Adrenal gland (tissue), 12 donors: ENCODE data around the gene IARS2. TPM values are rescaled to one million over a fixed set of nuclear protein-coding genes. Genes with fewer than 3 reads are reported as not detected.

Experiments
- DNase-seq, 7 donors: peaks; one replicate each; pipeline ENCODE4 v3.0.0-alpha.2; 2019 to 2020
- H3K27ac ChIP-seq, 5 donors: fragments of 200-600 bp; sonication (generic) in 4 of 5; 1 replicate in 3 of 5; 2 replicates in 2 of 5; pipeline versions ENCODE4 v1.5.1 to v1.8.0; 2016 to 2020; ENCODE audit warnings: mild to moderate bottlenecking in 1 of 5
- H3K27me3 ChIP-seq: fragments of 200-600 bp; 2 replicates; pipeline ENCODE4 v1.8.0; 2021
- H3K36me3 ChIP-seq, 2 donors: fragments of 200-600 bp; replicated peaks in 1 of 2; 1 replicate in 1 of 2; 2 replicates in 1 of 2; pipeline versions ENCODE4 v1.5.1 to v1.8.0; 2018 to 2022
- H3K4me1 ChIP-seq, 2 donors: fragments of 200-600 bp; replicated peaks in 1 of 2; 1 replicate in 1 of 2; 2 replicates in 1 of 2; pipeline versions ENCODE4 v1.5.1 to v1.8.0; 2018 to 2021
- H3K4me3 ChIP-seq, 4 donors: fragments of 200-600 bp; sonication (generic) in 3 of 4; one replicate each; pipeline ENCODE4 v1.5.1; 2016 to 2018
- H3K9me3 ChIP-seq, 3 donors: fragments of 200-600 bp; sonication (generic) in 1 of 3; replicated peaks in 1 of 3; 1 replicate in 2 of 3; 2 replicates in 1 of 3; pipeline versions ENCODE4 v1.5.1 to v1.8.0; 2016 to 2021
- CTCF ChIP-seq, 6 experiments: fragments of 450-650 bp in 4 of 6; fragments of 200-600 bp in 2 of 6; sonication (generic) in 1 of 6; IDR thresholded peaks; 1 replicate in 5 of 6; 2 replicates in 1 of 6; pipeline versions ENCODE4 v1.5.1 to v1.8.0; 2016 to 2021; ENCODE audit warnings: antibody characterized with exemption in 6 of 6, mild to moderate bottlenecking in 2 of 6, moderate library complexity in 1 of 6
- POLR2A ChIP-seq, 2 donors: fragments of 450-650 bp; IDR thresholded peaks; one replicate each; pipeline ENCODE4 v1.6.1; 2017; ENCODE audit warnings: antibody characterized with exemption in 2 of 2, mild to moderate bottlenecking in 2 of 2, moderate library complexity in 1 of 2
- WGBS, 4 donors: extraction: QIAGEN DNeasy Blood & Tissue Kit in 2 of 4; methylation state at CpG; one replicate each; pipeline versions ENCODE4 v1.1.5 to v1.1.7; 2013 to 2017; 5-methylcytosine and 5-hydroxymethylcytosine counted together
- intact Hi-C, 2 donors: fragments of 100-400 bp; cut with DNase I; formaldehyde crosslinking; loops; one replicate each; pipeline versions ENCODE4 v1.14.1 to v1.15.0; 2022 to 2023
- polyA plus RNA-seq, 3 donors: library from polyadenylated mRNA; stranded (reverse); fragments of 200-250 nt in 2 of 3; fragments of 350-450 nt in 1 of 3; fragmentation: Illumina TruSeq in 1 of 3; extraction: RNeasy Lipid Tissue Mini Kit (QIAGEN cat#74804) in 1 of 3; gene quantifications; one replicate each; pipeline ENCODE4 v1.2.3, GENCODE V29; 2013 to 2014
- total RNA-seq, 9 donors: library from RNA; depleted of rRNA in 4 of 9; stranded (reverse); fragments of >200 nt in 4 of 9; fragments of 120-200 nt in 1 of 9; fragmentation: NEBNext Ultra II Directional in 1 of 9; extraction: Animal tissue kit (Norgen Biotek cat#: 25700) in 1 of 9; gene quantifications; one replicate each; pipeline versions ENCODE4 v1.1.0 to v1.2.4, GENCODE V29; 2013 to 2023
- donor health status: healthy with polysubstance abuse.
- donor health status: Bipolar disorder and iron deficiency.
- donor health status: DM: yes; HTN: yes; CAD: no.
- donor health status: DM: no; HTN: no; CAD: no.
- donor health status: DM: no; HTN: no; CAD: no.
- donor health status: DM: yes; HTN: yes; CAD: no.

The IARS2 gene
- total and polyA plus RNA-seq, 12 donors = 11.8 to 133 (median 89.9) TPM

DNA sequence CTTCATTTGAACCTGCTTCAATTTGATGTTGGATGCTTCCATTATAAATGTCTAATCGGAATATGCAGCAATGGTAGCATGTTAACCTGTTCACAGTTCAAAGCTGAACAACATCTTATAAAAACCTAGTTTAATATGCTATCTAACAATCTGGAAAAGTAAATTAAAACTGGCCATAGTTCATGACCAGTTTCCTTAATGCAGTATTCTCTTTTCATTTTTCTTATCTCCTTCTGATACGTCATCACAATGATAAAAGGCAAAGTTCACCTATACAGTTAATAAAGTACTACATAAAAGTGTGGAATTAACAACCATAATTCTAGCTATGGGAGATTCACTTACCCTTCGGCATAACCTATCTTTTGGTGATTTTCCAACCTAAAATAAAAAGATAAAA lies 65.1 kb downstream of the IARS2 start:
- Histone ChIP-seq H3K4me3 (no peak overlapping the region), H3K36me3 (peaks cover 0 to 31% of the 10 kb centered on the region in 2 donors), H3K9me3 (no peaks in the 10 kb centered on the region), H3K4me1 (no peaks in the 10 kb centered on the region), H3K27me3 (no peaks in the 10 kb centered on the region), H3K27ac (no peak overlapping the region)
- no peak for DNase-seq
- WGBS, 4 donors = 95 to 98% (median 97%) methylated on average over 3 of the region's 3 CpGs
- intact Hi-C loops = loop anchor here in 1 of 2 donors (10.0 kb wide), 1 partner anchor 54 kb away; no protein-coding TSS in a partner anchor
- TF ChIP-seq POLR2A (IDR thresholded peaks at IDR 0.05) (no peak), CTCF (IDR thresholded peaks at IDR 0.05) (no peak)

DNA sequence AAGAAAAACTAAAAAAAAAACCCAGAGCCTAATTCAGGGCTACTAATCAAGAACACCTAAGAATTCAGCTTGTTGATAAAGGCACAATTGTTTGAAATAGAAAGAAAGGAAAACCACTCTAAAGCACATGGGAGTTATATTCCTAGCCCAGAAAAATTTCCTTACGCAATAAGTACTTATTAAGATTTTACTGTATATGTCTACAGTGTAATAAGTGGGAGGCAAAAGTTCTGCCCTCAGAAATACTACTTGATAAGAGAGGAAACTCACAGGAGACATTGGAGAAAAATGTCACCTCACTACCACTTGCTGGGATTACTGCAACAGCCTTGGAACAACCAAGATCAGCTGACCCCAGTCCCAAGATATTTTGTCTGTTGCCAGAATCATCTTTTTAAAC lies 66.1 kb downstream of the IARS2 start:
- intact Hi-C loops = no loop called here
- no peak for DNase-seq
- Histone ChIP-seq H3K36me3 (peaks cover 0 to 22% of the 10 kb centered on the region in 2 donors), H3K27me3 (no peaks in the 10 kb centered on the region), H3K4me1 (no peaks in the 10 kb centered on the region), H3K9me3 (no peaks in the 10 kb centered on the region), H3K27ac (no peak overlapping the region), H3K4me3 (no peak overlapping the region)
- WGBS, 4 donors = 95 to 96% (median 95%) methylated on average over 1 of the region's 1 CpG
- no peak for TF ChIP-seq CTCF (IDR thresholded peaks at IDR 0.05)
- TF ChIP-seq POLR2A (IDR thresholded peaks at IDR 0.05) = no peak

DNA sequence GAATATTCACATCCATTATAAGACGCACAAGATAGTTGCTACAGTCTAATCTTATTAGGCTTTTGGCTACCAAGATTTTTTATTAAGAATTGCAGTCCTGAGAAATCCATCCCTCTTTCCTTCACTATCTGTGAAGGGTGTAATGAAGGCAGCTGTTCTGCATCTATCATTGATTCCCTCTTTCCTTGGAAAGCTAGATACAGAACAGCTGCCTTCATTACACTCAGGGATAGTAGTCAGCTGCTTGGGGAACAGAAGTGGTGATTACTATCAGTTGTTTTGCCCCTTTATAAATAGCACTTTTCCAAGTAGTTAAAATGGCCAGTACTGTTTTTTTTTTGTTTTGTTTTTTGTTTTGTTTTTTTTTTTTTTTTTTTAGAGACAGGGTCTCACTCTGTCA lies 70.2 kb downstream of the IARS2 start:
- H3K27me3 ChIP-seq = no peaks in the 10 kb centered on the region
- no peak for TF ChIP-seq POLR2A (IDR thresholded peaks at IDR 0.05)
- TF ChIP-seq CTCF (IDR thresholded peaks at IDR 0.05) = no peak
- H3K4me3 ChIP-seq = no peak overlapping the region
- peaks cover 0 to 24% of the 10 kb centered on the region in 2 donors for H3K36me3 ChIP-seq
- no peaks in the 10 kb centered on the region for H3K9me3 ChIP-seq
- no peaks in the 10 kb centered on the region for H3K4me1 ChIP-seq
- intact Hi-C loops = no loop called here
- WGBS, 4 donors = 84 to 90% (median 88%) methylated on average over 1 of the region's 1 CpG
- no peak for DNase-seq
- no peak overlapping the region for H3K27ac ChIP-seq

GRCh38 chr1:220164517-220164916 lies 70.6 kb downstream of the IARS2 start:
- no peak for DNase-seq
- Histone ChIP-seq H3K4me3 (no peak overlapping the region), H3K4me1 (no peaks in the 10 kb centered on the region), H3K9me3 (no peaks in the 10 kb centered on the region), H3K27me3 (no peaks in the 10 kb centered on the region), H3K27ac (no peak overlapping the region), H3K36me3 (peaks cover 0 to 24% of the 10 kb centered on the region in 2 donors)
- no peak for TF ChIP-seq POLR2A (IDR thresholded peaks at IDR 0.05)
- no peak for TF ChIP-seq CTCF (IDR thresholded peaks at IDR 0.05)
- 77 to 83% (median 81%) methylated on average over 2 of the region's 2 CpGs for WGBS, 4 donors
- intact Hi-C loops = no loop called here
